Nephron progenitor cell (in vitro differentiated cells): ENCODE data around the gene SAT1.

Source experiments
- DNase-seq: peaks from one replicate; pipeline ENCODE4 v3.0.0; 2021
- H3K27ac Mint-ChIP-seq: 2 replicates; pipeline ENCODE4 v1.8.0; 2021; ENCODE audit warnings: mild to moderate bottlenecking, moderate library complexity, mixed read lengths
- H3K27me3 Mint-ChIP-seq: 2 replicates; pipeline ENCODE4 v1.8.0; 2021; ENCODE audit warnings: mild to moderate bottlenecking, low read depth, mixed read lengths; ENCODE audit not compliant: poor library complexity
- H3K36me3 Mint-ChIP-seq: 2 replicates; pipeline ENCODE4 v1.8.0; 2021; ENCODE audit warnings: low read depth, mixed read lengths
- H3K4me1 Mint-ChIP-seq: 2 replicates; pipeline ENCODE4 v1.8.0; 2021; ENCODE audit warnings: mixed read lengths
- H3K4me3 Mint-ChIP-seq: 2 replicates; pipeline ENCODE4 v1.8.0; 2021; ENCODE audit warnings: mild to moderate bottlenecking, moderate library complexity, mixed read lengths
- H3K9me3 Mint-ChIP-seq: 2 replicates; pipeline ENCODE4 v1.8.0; 2021; ENCODE audit warnings: mild to moderate bottlenecking, moderate library complexity, mixed read lengths
- CTCF ChIP-seq: fragments of 200-600 bp; sonication (generic); IDR thresholded peaks from 2 replicates; pipeline ENCODE4 v1.5.0; 2021; ENCODE audit warnings: antibody characterized with exemption

SAT1 gene

GRCh38 chrX:23795221-23795620, 12.2 kb downstream of the SAT1 start:
- DNase-seq: no peak
- H3K9me3 Mint-ChIP-seq: no peaks in the 10 kb centered on the region
- no peak overlapping the region for H3K4me3 Mint-ChIP-seq
- TF ChIP-seq CTCF: no peak
- no peaks in the 10 kb centered on the region for H3K36me3 Mint-ChIP-seq
- H3K27ac Mint-ChIP-seq: peak overlapping the region; percentile 94
- H3K27me3 Mint-ChIP-seq: peaks cover 3% of the 10 kb centered on the region
- H3K4me1 Mint-ChIP-seq: peaks cover 75% of the 10 kb centered on the region

GRCh38 chrX:23797371-23798128, 14.6 kb downstream of the SAT1 start:
- Mint-ChIP-seq H3K9me3 (no peaks in the 10 kb centered on the region), H3K4me1 (peaks cover 72% of the 10 kb centered on the region), H3K36me3 (no peaks in the 10 kb centered on the region), H3K27me3 (peaks cover 3% of the 10 kb centered on the region), H3K27ac (peak overlapping the region; percentile 73), H3K4me3 (no peak overlapping the region)
- no peak for TF ChIP-seq CTCF
- no peak for DNase-seq

- peak overlapping the region; percentile 32 for H3K4me3 Mint-ChIP-seq
- no peaks in the 10 kb centered on the region for H3K9me3 Mint-ChIP-seq
- H3K27me3 Mint-ChIP-seq: peaks cover 3% of the 10 kb centered on the region
- peaks cover 76% of the 10 kb centered on the region for H3K4me1 Mint-ChIP-seq
- no peak for DNase-seq
- H3K36me3 Mint-ChIP-seq: no peaks in the 10 kb centered on the region
- peak overlapping the region; percentile 99 for H3K27ac Mint-ChIP-seq
- TF ChIP-seq CTCF: no peak
Measured at GRCh38 chrX:23799469-23800065, 16.6 kb downstream of the SAT1 start.

- no peak overlapping the region for H3K27ac Mint-ChIP-seq
- H3K9me3 Mint-ChIP-seq: peaks cover 8% of the 10 kb centered on the region
- no peak overlapping the region for H3K4me3 Mint-ChIP-seq
- DNase-seq: no peak
- TF ChIP-seq CTCF: no peak
- peaks cover 3% of the 10 kb centered on the region for H3K27me3 Mint-ChIP-seq
- peaks cover 63% of the 10 kb centered on the region for H3K4me1 Mint-ChIP-seq
- H3K36me3 Mint-ChIP-seq: no peaks in the 10 kb centered on the region
Measured at GRCh38 chrX:23802431-23802830, 19.5 kb downstream of the SAT1 start.

GRCh38 chrX:23803931-23804381, 21.0 kb downstream of the SAT1 start:
- Mint-ChIP-seq H3K27me3 (peaks cover 3% of the 10 kb centered on the region), H3K36me3 (no peaks in the 10 kb centered on the region), H3K27ac (peak overlapping the region; percentile 49), H3K4me3 (no peak overlapping the region), H3K9me3 (peaks cover 8% of the 10 kb centered on the region), H3K4me1 (peaks cover 57% of the 10 kb centered on the region)
- TF ChIP-seq CTCF: no peak
- no peak for DNase-seq
